GM23248 (cell line): Measurements from ENCODE around the gene HDHD2. TPM values are rescaled to one million over a fixed set of nuclear protein-coding genes. Genes with fewer than 3 reads are reported as not detected.

Source experiments
- DNase-seq: peaks from one replicate; pipeline ENCODE4 v3.0.0-alpha.2; 2015
- H2AFZ ChIP-seq: fragments of 200-600 bp; sonication (generic); 2 replicates; pipeline ENCODE4 v1.6.1; 2016; ENCODE audit warnings: antibody characterized with exemption
- H3F3A ChIP-seq: fragments of 200-600 bp; sonication (generic); 2 replicates; pipeline ENCODE4 v1.6.1; 2016; ENCODE audit warnings: mild to moderate bottlenecking, antibody characterized with exemption, mixed run types; ENCODE audit not compliant: insufficient read depth
- H3K27ac ChIP-seq: fragments of 200-600 bp; sonication (generic); 2 replicates; pipeline ENCODE4 v1.5.1; 2016; ENCODE audit warnings: mild to moderate bottlenecking
- H3K27me3 ChIP-seq: fragments of 200-600 bp; sonication (generic); replicated peaks from 2 replicates; pipeline ENCODE4 v1.6.1; 2016; ENCODE audit warnings: mild to moderate bottlenecking; ENCODE audit not compliant: insufficient read depth
- H3K36me3 ChIP-seq: fragments of 200-600 bp; sonication (generic); 2 replicates; pipeline ENCODE4 v1.6.1; 2016; ENCODE audit warnings: low read depth, mild to moderate bottlenecking
- H3K4me1 ChIP-seq: fragments of 200-600 bp; sonication (generic); 2 replicates; pipeline ENCODE4 v1.6.1; 2016; ENCODE audit warnings: mild to moderate bottlenecking; ENCODE audit not compliant: insufficient read depth
- H3K4me2 ChIP-seq: fragments of 200-600 bp; sonication (generic); one replicate; pipeline ENCODE4 v1.6.1; 2016; ENCODE audit warnings: mild to moderate bottlenecking; ENCODE audit not compliant: unreplicated experiment
- H3K4me3 ChIP-seq: fragments of 200-600 bp; sonication (generic); 2 replicates; pipeline ENCODE4 v1.5.1; 2016; ENCODE audit warnings: mild to moderate bottlenecking
- H3K79me2 ChIP-seq: fragments of 200-600 bp; sonication (generic); 2 replicates; pipeline ENCODE4 v1.6.1; 2016; ENCODE audit warnings: mild to moderate bottlenecking; ENCODE audit not compliant: insufficient read depth
- H3K9ac ChIP-seq: fragments of 200-600 bp; sonication (generic); 2 replicates; pipeline ENCODE4 v1.6.1; 2016; ENCODE audit warnings: mild to moderate bottlenecking
- H3K9me2 ChIP-seq: fragments of 200-600 bp; sonication (generic); 2 replicates; pipeline ENCODE4 v1.6.1; 2016; ENCODE audit warnings: mixed run types, mild to moderate bottlenecking, moderate library complexity; ENCODE audit not compliant: insufficient read depth
- H3K9me3 ChIP-seq: fragments of 200-600 bp; sonication (generic); one replicate; pipeline ENCODE4 v1.6.1; 2017; ENCODE audit warnings: low read depth
- H4K20me1 ChIP-seq: fragments of 200-600 bp; sonication (generic); 2 replicates; pipeline ENCODE4 v1.6.0; 2016; ENCODE audit not compliant: insufficient read depth
- EZH2 ChIP-seq: fragments of 200-600 bp; sonication (generic); IDR thresholded peaks from 2 replicates; pipeline ENCODE4 v1.6.1; 2018; ENCODE audit warnings: antibody characterized with exemption, mild to moderate bottlenecking; ENCODE audit not compliant: insufficient read depth, poor library complexity, severe bottlenecking
- EZH2phosphoT487 ChIP-seq: fragments of 200-600 bp; sonication (generic); IDR thresholded peaks from 2 replicates; pipeline ENCODE4 v1.6.1; 2018; ENCODE audit warnings: antibody characterized with exemption, moderate library complexity, mild to moderate bottlenecking, low read depth; ENCODE audit not compliant: insufficient read depth
- WGBS, 2 experiments: methylation state at CpG; one replicate each; pipeline ENCODE4 v1.1.6; 2015 to 2017; ENCODE audit warnings: low lambda C conversion rate in 2 of 2, low coverage in 1 of 2; ENCODE audit errors: missing lambda C conversion rate in 2 of 2; 5-methylcytosine and 5-hydroxymethylcytosine counted together
- in situ Hi-C: fragments of 300-500 bp; cut with MboI; formaldehyde crosslinking; loops from 2 replicates; pipeline ENCODE4 v1.15.0; 2020
- polyA plus RNA-seq: library from polyadenylated mRNA; unstranded; fragments of >200 nt; fragmentation: Nextera tagmentation; extraction: Ambion mirVana; gene quantifications from 2 replicates; pipeline ENCODE4 v1.2.1, GENCODE V29; 2016
- total RNA-seq: library from RNA; depleted of rRNA; stranded (reverse); fragments of >200 nt; shearing (Covaris generic); gene quantifications from 2 replicates; pipeline ENCODE4 v1.2.3, GENCODE V29; 2014

HDHD2 gene
- total and polyA plus RNA-seq, 2 experiments from 2014 or later, result 14.2 to 25.4 TPM

GRCh38 chr18:47110492-47111274 lies 39.6 kb downstream of the HDHD2 start:
- WGBS, 2 experiments, result 92 to 95% methylated on average over 6 of the region's 6 CpGs
- peaks cover 5% of the 10 kb centered on the region; the same call in 1 of the 2 replicates for H3K4me1 ChIP-seq
- no peak overlapping the region for H3K9ac ChIP-seq
- H3K4me2 ChIP-seq, result no peak overlapping the region
- H2AFZ ChIP-seq, result no peak overlapping the region
- no peak overlapping the region for H3K4me3 ChIP-seq
- no peak overlapping the region for H3K27ac ChIP-seq
- H3F3A ChIP-seq, result no peaks in the 10 kb centered on the region
- H3K27me3 ChIP-seq, result no peaks in the 10 kb centered on the region
- no peaks in the 10 kb centered on the region for H3K9me3 ChIP-seq
- no peak for DNase-seq
- H3K9me2 ChIP-seq, result no peaks in the 10 kb centered on the region
- in situ Hi-C loops, result no loop called here
- no peaks in the 10 kb centered on the region for H4K20me1 ChIP-seq
- H3K79me2 ChIP-seq, result no peaks in the 10 kb centered on the region
- TF ChIP-seq EZH2 (no peak), EZH2phosphoT487 (no peak)
- peaks cover 29% of the 10 kb centered on the region; the same call in 1 of the 2 replicates for H3K36me3 ChIP-seq

- H3K4me3 ChIP-seq, result no peak overlapping the region
- H3K4me1 ChIP-seq, result peaks cover 5% of the 10 kb centered on the region; the same call in 1 of the 2 replicates
- no peaks in the 10 kb centered on the region for H4K20me1 ChIP-seq
- TF ChIP-seq EZH2phosphoT487, result no peak
- TF ChIP-seq EZH2, result no peak
- H3F3A ChIP-seq, result no peaks in the 10 kb centered on the region
- 92 to 100% methylated on average over 1 of the region's 1 CpG for WGBS, 2 experiments
- in situ Hi-C loops, result no loop called here
- H3K27ac ChIP-seq, result no peak overlapping the region
- no peaks in the 10 kb centered on the region for H3K79me2 ChIP-seq
- no peaks in the 10 kb centered on the region for H3K9me2 ChIP-seq
- no peaks in the 10 kb centered on the region for H3K9me3 ChIP-seq
- H3K36me3 ChIP-seq, result peaks cover 29% of the 10 kb centered on the region; the same call in 1 of the 2 replicates
- no peaks in the 10 kb centered on the region for H3K27me3 ChIP-seq
- DNase-seq, result no peak
- H2AFZ ChIP-seq, result no peak overlapping the region
- H3K4me2 ChIP-seq, result no peak overlapping the region
- no peak overlapping the region for H3K9ac ChIP-seq
Measured at GRCh38 chr18:47109720-47110119, 40.6 kb downstream of the HDHD2 start.

GRCh38 chr18:47108998-47109405 lies 41.3 kb downstream of the HDHD2 start:
- H3K27ac ChIP-seq, result no peak overlapping the region
- H3K4me3 ChIP-seq, result no peak overlapping the region
- H3K9ac ChIP-seq, result no peak overlapping the region
- H3K27me3 ChIP-seq, result no peaks in the 10 kb centered on the region
- no peak overlapping the region for H2AFZ ChIP-seq
- no peak overlapping the region for H3K4me2 ChIP-seq
- no peaks in the 10 kb centered on the region for H3K9me3 ChIP-seq
- 94 to 98% methylated on average over 7 of the region's 7 CpGs for WGBS, 2 experiments
- no peaks in the 10 kb centered on the region for H3K4me1 ChIP-seq
- no peaks in the 10 kb centered on the region for H3K9me2 ChIP-seq
- in situ Hi-C loops, result no loop called here
- H4K20me1 ChIP-seq, result no peaks in the 10 kb centered on the region
- TF ChIP-seq EZH2phosphoT487 (no peak), EZH2 (no peak)
- no peak for DNase-seq
- H3K79me2 ChIP-seq, result no peaks in the 10 kb centered on the region
- no peaks in the 10 kb centered on the region for H3F3A ChIP-seq
- peaks cover 26% of the 10 kb centered on the region; the same call in 1 of the 2 replicates for H3K36me3 ChIP-seq

GRCh38 chr18:47108373-47108772 lies 41.9 kb downstream of the HDHD2 start:
- no peak overlapping the region for H3K4me3 ChIP-seq
- H2AFZ ChIP-seq, result no peak overlapping the region
- no peaks in the 10 kb centered on the region for H3K9me2 ChIP-seq
- H3K4me2 ChIP-seq, result no peak overlapping the region
- no peak for TF ChIP-seq EZH2phosphoT487
- no peak for TF ChIP-seq EZH2
- DNase-seq, result no peak
- no peaks in the 10 kb centered on the region for H3K27me3 ChIP-seq
- H3F3A ChIP-seq, result no peaks in the 10 kb centered on the region
- H3K79me2 ChIP-seq, result no peaks in the 10 kb centered on the region
- H3K27ac ChIP-seq, result no peak overlapping the region
- H3K36me3 ChIP-seq, result peaks cover 21% of the 10 kb centered on the region; the same call in 1 of the 2 replicates
- no peak overlapping the region for H3K9ac ChIP-seq
- WGBS, 2 experiments, result 54 to 55% methylated on average over 3 of the region's 3 CpGs
- in situ Hi-C loops, result no loop called here
- H4K20me1 ChIP-seq, result no peaks in the 10 kb centered on the region
- H3K4me1 ChIP-seq, result no peaks in the 10 kb centered on the region
- no peaks in the 10 kb centered on the region for H3K9me3 ChIP-seq
